ENCODE results near the gene FAM131B.

The FAM131B gene

DNA sequence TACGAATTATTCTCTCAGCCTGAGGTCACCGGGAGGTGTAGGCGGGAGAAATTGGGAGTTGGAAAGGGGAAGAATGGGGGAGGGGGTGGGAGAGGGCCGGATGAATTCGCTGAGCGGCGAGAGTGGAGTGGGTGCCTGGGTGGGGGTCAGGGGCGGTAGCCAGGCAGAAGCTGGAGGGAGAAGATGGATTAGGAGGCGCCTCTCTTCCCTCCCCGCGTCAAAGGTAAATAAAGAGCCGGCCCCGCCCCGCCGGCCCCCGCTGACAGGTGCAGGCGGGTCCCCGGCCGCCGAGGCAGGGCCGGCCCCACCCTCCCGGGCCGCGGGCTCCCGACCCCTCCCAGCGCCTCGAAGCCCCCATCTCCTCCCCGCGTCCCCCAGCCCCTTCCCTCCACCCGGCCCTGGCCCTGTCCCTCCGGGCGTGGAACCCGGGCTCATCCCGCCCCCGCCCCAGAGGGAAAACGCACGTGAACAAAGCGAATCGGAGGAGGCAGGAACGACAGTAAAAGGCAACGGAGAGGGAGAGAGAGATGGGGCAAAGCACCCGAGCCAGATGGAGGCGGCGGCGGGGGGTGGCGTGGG is 872 bp downstream of the FAM131B start:
- no peak for DNase-seq (ENCODE audit: low read depth)
- H3K4me3 ChIP-seq (replicated peaks; ENCODE audit: low read depth, low read length) = peak overlapping the region; percentile 44
- TF ChIP-seq, protein P1, sequence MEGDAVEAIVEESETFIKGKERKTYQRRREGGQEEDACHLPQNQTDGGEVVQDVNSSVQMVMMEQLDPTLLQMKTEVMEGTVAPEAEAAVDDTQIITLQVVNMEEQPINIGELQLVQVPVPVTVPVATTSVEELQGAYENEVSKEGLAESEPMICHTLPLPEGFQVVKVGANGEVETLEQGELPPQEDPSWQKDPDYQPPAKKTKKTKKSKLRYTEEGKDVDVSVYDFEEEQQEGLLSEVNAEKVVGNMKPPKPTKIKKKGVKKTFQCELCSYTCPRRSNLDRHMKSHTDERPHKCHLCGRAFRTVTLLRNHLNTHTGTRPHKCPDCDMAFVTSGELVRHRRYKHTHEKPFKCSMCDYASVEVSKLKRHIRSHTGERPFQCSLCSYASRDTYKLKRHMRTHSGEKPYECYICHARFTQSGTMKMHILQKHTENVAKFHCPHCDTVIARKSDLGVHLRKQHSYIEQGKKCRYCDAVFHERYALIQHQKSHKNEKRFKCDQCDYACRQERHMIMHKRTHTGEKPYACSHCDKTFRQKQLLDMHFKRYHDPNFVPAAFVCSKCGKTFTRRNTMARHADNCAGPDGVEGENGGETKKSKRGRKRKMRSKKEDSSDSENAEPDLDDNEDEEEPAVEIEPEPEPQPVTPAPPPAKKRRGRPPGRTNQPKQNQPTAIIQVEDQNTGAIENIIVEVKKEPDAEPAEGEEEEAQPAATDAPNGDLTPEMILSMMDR (IDR thresholded peaks at IDR 0.05; ENCODE audit: low read length, missing control alignments) = no peak

DNA sequence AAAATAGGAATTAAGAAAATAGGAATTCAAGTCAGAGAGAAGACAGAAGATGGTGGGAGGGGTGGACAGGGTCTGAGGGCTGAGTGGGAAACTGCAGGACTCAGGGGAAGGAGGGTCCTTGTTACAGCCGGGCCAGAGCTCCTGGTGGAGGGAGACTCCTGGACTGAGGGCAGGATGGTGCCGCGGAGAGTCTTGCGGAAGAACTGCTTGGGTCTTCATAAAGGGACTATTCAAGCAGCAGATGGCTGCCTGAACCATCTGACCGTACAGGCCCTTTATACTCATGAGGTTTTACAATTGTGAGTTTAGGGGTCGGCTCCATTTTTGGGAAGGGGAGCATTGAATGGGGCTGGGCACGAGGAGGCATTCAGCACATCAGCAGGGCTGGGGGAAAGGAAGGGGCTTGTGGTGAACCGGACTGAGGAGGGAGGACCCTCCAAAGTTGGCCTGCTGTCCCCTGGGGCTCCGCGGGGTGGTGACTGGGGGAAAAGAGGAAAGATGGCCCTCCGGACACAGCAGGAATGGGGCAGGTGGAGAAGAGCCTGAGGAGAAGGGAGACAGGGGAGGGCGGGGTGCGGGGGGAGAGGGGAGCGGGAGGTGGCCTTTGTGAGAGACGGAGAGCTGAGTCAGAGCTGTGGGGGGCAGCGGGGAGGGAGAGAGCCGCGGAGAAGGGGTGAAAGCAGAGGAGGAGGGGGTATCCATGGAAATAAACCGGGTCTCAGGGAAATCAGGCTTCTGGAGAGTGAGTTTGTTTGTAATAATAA is 1.5 kb downstream of the FAM131B start:
- DNase-seq (ENCODE audit: low read depth) = no peak
- TF ChIP-seq, protein P1 (IDR thresholded peaks at IDR 0.05; ENCODE audit: low read length, missing control alignments) = no peak
- no peak overlapping the region for H3K4me3 ChIP-seq (replicated peaks; ENCODE audit: low read depth, low read length)

DNA sequence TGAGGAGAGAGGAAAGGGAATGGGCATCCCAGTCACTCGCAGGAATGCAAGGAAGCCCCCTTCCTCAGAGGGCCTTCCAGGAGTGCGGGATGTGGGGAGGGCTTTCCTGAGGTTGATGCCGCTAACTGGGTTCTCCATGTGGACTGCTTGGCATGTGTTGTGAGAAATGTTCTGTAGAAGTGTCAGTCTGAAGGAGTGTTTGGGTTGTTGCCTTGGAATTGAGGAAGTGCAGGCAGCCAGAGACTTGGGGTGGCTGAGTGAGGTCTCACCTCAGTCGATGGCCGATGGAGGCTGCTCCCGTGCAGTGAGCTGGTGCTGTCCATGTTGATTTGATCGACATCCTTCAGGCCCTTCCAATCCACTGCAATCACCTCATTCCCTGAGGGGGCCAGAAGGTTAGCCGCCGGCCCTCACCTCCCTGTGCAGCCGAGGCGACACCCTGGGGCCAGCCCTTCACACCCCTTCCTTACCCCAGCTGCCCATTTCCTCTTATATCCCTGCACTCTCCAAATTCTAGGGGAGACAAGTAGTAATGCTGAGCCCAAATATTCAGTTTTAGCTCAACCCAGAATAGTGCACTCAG is 2.7 kb downstream of the FAM131B start:
- H3K4me3 ChIP-seq (replicated peaks; ENCODE audit: low read depth, low read length) = no peak overlapping the region
- TF ChIP-seq, protein P1 (IDR thresholded peaks at IDR 0.05; ENCODE audit: low read length, missing control alignments) = no peak
- DNase-seq (ENCODE audit: low read depth) = no peak

DNA sequence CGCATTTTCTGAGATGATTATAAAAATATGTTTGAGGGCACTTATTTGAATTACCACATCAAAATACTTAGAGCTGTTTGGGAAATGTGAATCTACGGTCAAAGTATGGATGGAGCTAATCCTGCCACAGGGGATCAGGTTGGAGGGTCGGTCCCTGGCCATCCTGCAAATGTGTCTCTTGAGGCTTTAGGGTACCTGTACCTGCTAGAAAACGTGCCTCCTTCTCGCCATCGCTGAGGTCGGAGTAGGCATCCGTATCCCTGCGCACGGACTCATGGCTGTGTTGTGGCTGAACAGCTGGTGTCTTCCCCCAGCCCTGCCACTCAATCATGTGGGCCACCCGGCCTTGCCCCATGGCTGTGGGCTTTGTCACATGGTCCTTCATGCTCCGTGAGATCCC is 3.9 kb downstream of the FAM131B start:
- DNase-seq (ENCODE audit: low read depth) = no peak
- no peak overlapping the region for H3K4me3 ChIP-seq (replicated peaks; ENCODE audit: low read depth, low read length)
- TF ChIP-seq, protein P1 (IDR thresholded peaks at IDR 0.05; ENCODE audit: low read length, missing control alignments) = no peak

DNA sequence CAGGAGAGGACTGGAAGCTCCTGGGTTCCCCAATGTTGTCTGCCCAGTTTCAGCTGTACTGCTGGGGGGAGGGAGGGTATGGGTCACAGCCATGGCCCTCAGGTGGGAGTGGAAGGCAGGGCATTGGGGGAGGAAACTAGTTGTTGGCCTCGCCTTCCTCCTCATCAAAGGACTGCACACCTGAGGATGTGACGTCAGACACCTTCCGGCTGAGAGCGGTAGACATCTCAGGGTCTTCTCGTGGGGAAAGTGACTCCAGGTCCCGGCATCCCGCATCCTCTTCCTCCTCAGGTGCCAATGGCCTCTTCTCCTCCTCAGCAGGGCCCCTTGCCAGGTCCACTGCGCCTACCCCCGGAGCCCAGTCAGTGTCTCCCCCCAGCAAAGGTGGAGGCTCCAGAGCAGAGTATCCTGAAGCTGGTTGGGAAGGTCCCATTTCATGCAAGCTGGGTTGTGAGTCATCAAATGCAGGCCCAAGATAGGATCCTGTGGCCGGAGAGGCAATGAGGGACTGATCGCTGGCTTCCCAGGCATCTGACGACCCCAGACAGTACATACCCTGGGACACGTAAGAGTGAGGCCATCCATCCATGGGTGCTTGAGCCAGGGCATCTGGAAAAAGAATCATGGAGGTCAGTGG is 6.0 kb downstream of the FAM131B start:
- TF ChIP-seq, protein P1 (IDR thresholded peaks at IDR 0.05; ENCODE audit: low read length, missing control alignments) = no peak
- H3K4me3 ChIP-seq (replicated peaks; ENCODE audit: low read depth, low read length) = no peak overlapping the region
- no peak for DNase-seq (ENCODE audit: low read depth)

DNA sequence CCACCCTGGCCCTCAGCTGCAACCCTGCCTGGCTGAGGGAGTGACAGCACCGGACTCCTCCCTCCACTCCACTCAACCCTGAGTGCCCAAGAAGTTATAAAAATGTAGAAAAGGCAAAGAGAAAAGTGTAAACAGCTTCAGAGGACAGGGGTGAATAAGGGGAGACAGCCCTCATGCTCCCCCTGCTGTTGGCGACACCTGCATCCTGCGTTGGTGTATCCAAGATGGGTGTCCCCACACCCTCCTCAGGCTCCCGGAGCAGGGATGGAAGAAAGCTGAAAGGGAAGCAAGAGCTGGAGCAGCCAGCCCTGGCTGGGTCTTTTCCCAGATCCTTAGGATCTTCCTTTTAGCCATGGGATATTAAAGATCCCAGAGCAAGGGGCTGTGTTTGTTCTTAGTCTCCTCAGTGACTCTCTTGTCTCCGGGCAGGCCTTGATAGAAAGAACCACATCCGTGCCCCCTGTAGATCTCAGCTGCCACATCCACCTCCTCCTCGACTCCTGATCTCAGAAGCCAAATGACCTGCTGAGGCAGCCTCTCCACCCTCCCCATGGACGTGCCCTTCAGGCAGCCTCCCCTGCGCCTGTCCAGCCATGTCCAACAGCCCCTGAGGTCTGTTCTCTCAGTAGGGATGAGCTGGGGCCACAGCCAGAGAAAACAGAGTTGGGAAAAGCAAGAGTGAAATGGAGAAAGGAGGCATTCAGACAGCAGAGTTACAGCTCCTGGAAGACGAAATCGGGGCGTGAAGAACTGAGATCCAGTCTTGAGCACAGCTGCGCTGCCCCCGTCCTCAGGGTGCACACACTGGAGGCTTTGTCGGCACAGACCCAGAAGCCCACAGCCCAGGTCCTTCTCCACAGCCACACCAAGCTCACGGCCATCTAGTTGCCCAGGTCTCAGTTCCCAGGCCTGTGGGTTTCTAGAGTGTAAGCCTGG is 6.8 kb downstream of the FAM131B start:
- H3K4me3 ChIP-seq (replicated peaks; ENCODE audit: low read depth, low read length) = no peak overlapping the region
- TF ChIP-seq, protein P1 (IDR thresholded peaks at IDR 0.05; ENCODE audit: low read length, missing control alignments) = no peak
- no peak for DNase-seq (ENCODE audit: low read depth)

Data from fibroblast of pulmonary artery (primary cell).